ENCODE results near the gene GLRX. TPM values are rescaled to one million over a fixed set of nuclear protein-coding genes. Genes with fewer than 3 reads are reported as not detected.

GLRX gene
- polyA plus RNA-seq, 2 of the 4 experiments (the other 2 are of a cell fraction), result 106 to 329 TPM

- Histone ChIP-seq H3K4me1 (peaks cover 8% of the 10 kb centered on the region; the same call in 2 of the 3 replicates), H3K9me3 (no peaks in the 10 kb centered on the region), H3K4me2 (no peak overlapping the region), H3K27ac (peak overlapping the region; percentile 28 to 36; a peak in 1 of 6 replicates), H3K4me3 (no peak overlapping the region)
- no peak for FAIRE-seq
- no peak for TF ChIP-seq ZC3H11A (IDR thresholded peaks at IDR 0.05)
- TF ChIP-seq RFX5 (IDR thresholded peaks at IDR 0.05), result no peak
- no peak for TF ChIP-seq JUN (IDR thresholded peaks at IDR 0.05)
- TF ChIP-seq KDM5A (IDR thresholded peaks at IDR 0.05), result no peak
- ChIA-PET CTCF (interaction anchor here (0.8 to 23.4 kb wide), 9 partner anchors 9 to 494 kb away, joined by 3 to 469 read pairs (median 10); partner anchors contain the start of genes GLRX and RFESD), POLR2A (interaction anchor here (0.7 kb wide), 1 partner anchor 13 kb away, joined by 4 read pairs; no protein-coding TSS in a partner anchor)
- ATAC-seq, result no peak
- DNase-seq (ENCODE audit: low read depth in 1 of 2, low spot score in 1 of 2), result no peak
- 83% methylated on average over 5 of the region's 5 CpGs for WGBS (ENCODE audit: missing lambda C conversion rate)
Observed at GRCh38 chr5:95850391-95850894, 27.9 kb upstream of the GLRX start.

DNA sequence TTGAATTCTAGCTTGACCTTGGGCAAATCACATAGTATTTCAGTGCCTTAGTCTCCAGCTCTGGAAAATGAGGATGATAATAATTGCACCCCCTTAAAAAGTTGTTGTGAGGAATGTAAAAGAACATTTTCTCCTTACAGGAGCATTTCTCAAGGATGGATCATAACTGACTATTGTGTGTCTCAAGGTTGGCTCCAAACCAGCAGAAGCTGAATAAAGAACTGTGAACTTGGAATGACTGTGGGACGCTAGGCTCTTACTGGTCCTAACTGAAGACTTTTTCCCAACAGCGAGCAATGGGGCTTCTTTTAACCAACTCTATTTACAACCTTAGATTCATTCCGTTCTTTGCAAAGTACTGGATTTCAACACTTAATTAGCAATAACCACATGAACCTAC is 26.2 kb upstream of the GLRX start:
- FAIRE-seq (no peak), DNase-seq (ENCODE audit: low read depth in 1 of 2, low spot score in 1 of 2) (no peak), ATAC-seq (no peak)
- peaks cover 13% of the 10 kb centered on the region; the same call in 2 of the 3 replicates for H3K4me1 ChIP-seq
- POLR2A ChIA-PET, result interaction anchor here (0.6 to 1.9 kb wide), 2 partner anchors 14 to 202 kb away, joined by 3 to 6 read pairs; partner anchors contain the start of gene RFESD
- H3K4me3 ChIP-seq, result no peak overlapping the region
- H3K4me2 ChIP-seq, result no peak overlapping the region
- TF ChIP-seq RFX5 (IDR thresholded peaks at IDR 0.05) (no peak), MAZ (IDR thresholded peaks at IDR 0.05; ENCODE audit: borderline replicate concordance, low read depth, low read length) (no peak), POLR2AphosphoS2 (conservative IDR thresholded peaks at IDR 0.05; ENCODE audit: low read length) (no peak), ESRRA (IDR thresholded peaks at IDR 0.05; ENCODE audit: borderline replicate concordance, low read length) (no peak), ZSCAN20 (CRISPR knock-in tag; IDR thresholded peaks at IDR 0.05) (no peak), GATA3 (IDR thresholded peaks at IDR 0.05; ENCODE audit: borderline replicate concordance) (no peak), HOXB5 (CRISPR knock-in tag; IDR thresholded peaks at IDR 0.05) (no peak), NFE2L2 (conservative IDR thresholded peaks at IDR 0.05; ENCODE audit: low read length) (no peak), PHF8 (IDR thresholded peaks at IDR 0.05; ENCODE audit: borderline replicate concordance, low read depth) (no peak), TFCP2L1 (CRISPR knock-in tag; IDR thresholded peaks at IDR 0.05) (no peak), CHD4 (IDR thresholded peaks at IDR 0.05; ENCODE audit: borderline replicate concordance) (no peak), SREBF2 (IDR thresholded peaks at IDR 0.05) (no peak), CBX8 (IDR thresholded peaks at IDR 0.05) (no peak), HOXA7 (CRISPR knock-in tag; IDR thresholded peaks at IDR 0.05) (no peak), NPAS2 (CRISPR knock-in tag; IDR thresholded peaks at IDR 0.05; ENCODE audit: borderline replicate concordance) (no peak)
- H3K9me3 ChIP-seq, result no peaks in the 10 kb centered on the region
- CTCF ChIA-PET, result interaction anchor here (0.9 to 23.4 kb wide), 12 partner anchors 11 to 495 kb away, joined by 3 to 469 read pairs (median 8); partner anchors contain the start of genes GLRX and RFESD
- no peak overlapping the region; a peak in 1 of 6 replicates for H3K27ac ChIP-seq
- WGBS (ENCODE audit: missing lambda C conversion rate), result 66% methylated on average over 3 of the region's 3 CpGs

DNA sequence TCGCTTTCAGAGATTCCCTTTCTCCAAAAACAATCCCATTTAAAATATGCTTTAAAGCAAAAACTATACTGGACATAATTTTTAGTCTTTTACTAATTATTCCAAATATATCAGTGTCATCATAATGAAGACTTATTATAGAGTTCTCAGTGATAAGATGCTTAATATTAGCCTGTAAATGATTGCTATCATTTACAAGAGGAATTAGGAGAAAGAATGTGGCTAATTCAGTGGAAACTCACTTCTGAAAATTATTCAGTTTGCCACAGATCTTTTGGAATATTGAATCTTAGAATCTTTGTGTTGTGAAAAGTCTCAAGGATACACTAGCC is 24.7 kb upstream of the GLRX start:
- ATAC-seq, result no peak
- H3K9me3 ChIP-seq, result no peaks in the 10 kb centered on the region
- DNase-seq (ENCODE audit: low read depth in 1 of 2, low spot score in 1 of 2), result no peak
- FAIRE-seq, result no peak
- no peak overlapping the region; a peak in 1 of 6 replicates for H3K27ac ChIP-seq
- TF ChIP-seq HOXA7 (CRISPR knock-in tag; IDR thresholded peaks at IDR 0.05) (0 out of 2 replicates have a peak, but pooled peaks have one; percentile 26), CHD2 (IDR thresholded peaks at IDR 0.05; ENCODE audit: low read length, partially characterized antibody) (no peak)
- WGBS (ENCODE audit: missing lambda C conversion rate), result 2% methylated on average over 1 of the region's 1 CpG
- ChIA-PET CTCF (interaction anchor here (0.7 to 23.4 kb wide), 24 partner anchors 8 to 853 kb away, joined by 3 to 469 read pairs (median 4); partner anchors contain the start of genes GLRX and RFESD), POLR2A (interaction anchor here (1.9 kb wide), 1 partner anchor 13 kb away, joined by 6 read pairs; no protein-coding TSS in a partner anchor)
- H3K4me2 ChIP-seq, result no peak overlapping the region
- H3K4me1 ChIP-seq, result peaks cover 28% of the 10 kb centered on the region
- no peak overlapping the region for H3K4me3 ChIP-seq

- no peak overlapping the region for H3K4me2 ChIP-seq
- DNase-seq (ENCODE audit: low read depth in 1 of 2, low spot score in 1 of 2) (peak; percentile 76 to 89), FAIRE-seq (no peak), ATAC-seq (peak; percentile 88 to 92)
- CTCF ChIA-PET, result interaction anchor here (0.6 to 23.4 kb wide), 36 partner anchors 8 to 854 kb away, joined by 3 to 469 read pairs (median 4); partner anchors contain the start of genes GLRX and RFESD
- peak overlapping the region; percentile 58 to 70 for H3K27ac ChIP-seq
- WGBS (ENCODE audit: missing lambda C conversion rate), result 67% methylated on average over 7 of the region's 7 CpGs
- no peak for TF ChIP-seq EHMT2 (IDR thresholded peaks at IDR 0.05; ENCODE audit: low read depth)
- TF ChIP-seq TP53 (CRISPR knock-in tag; IDR thresholded peaks at IDR 0.05), result no peak
- no peak for TF ChIP-seq CBX2 (IDR thresholded peaks at IDR 0.05; ENCODE audit: borderline replicate concordance, low read depth)
- peak; percentile 98 for TF ChIP-seq CTCF (IDR thresholded peaks at IDR 0.05)
- peak; percentile 97 to 98 for TF ChIP-seq RAD21 (conservative IDR thresholded peaks at IDR 0.05 in 1 of 2, IDR thresholded peaks at IDR 0.05 in 1 of 2)
- TF ChIP-seq CHD2 (IDR thresholded peaks at IDR 0.05; ENCODE audit: low read length, partially characterized antibody), result no peak
- peak; percentile 98 for TF ChIP-seq SMC3 (IDR thresholded peaks at IDR 0.05)
- TF ChIP-seq, protein P1, sequence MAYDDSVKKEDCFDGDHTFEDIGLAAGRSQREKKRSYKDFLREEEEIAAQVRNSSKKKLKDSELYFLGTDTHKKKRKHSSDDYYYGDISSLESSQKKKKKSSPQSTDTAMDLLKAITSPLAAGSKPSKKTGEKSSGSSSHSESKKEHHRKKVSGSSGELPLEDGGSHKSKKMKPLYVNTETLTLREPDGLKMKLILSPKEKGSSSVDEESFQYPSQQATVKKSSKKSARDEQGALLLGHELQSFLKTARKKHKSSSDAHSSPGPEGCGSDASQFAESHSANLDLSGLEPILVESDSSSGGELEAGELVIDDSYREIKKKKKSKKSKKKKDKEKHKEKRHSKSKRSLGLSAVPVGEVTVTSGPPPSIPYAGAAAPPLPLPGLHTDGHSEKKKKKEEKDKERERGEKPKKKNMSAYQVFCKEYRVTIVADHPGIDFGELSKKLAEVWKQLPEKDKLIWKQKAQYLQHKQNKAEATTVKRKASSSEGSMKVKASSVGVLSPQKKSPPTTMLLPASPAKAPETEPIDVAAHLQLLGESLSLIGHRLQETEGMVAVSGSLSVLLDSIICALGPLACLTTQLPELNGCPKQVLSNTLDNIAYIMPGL (CRISPR knock-in tag; IDR thresholded peaks at IDR 0.05; ENCODE audit: borderline replicate concordance), result no peak
- no peak for TF ChIP-seq ZNF302 (CRISPR knock-in tag; IDR thresholded peaks at IDR 0.05)
- no peaks in the 10 kb centered on the region for H3K9me3 ChIP-seq
- H3K4me3 ChIP-seq, result no peak overlapping the region
- POLR2A ChIA-PET, result no interaction called here
- peaks cover 33% of the 10 kb centered on the region for H3K4me1 ChIP-seq
Observed at GRCh38 chr5:95846554-95847260, 24.2 kb upstream of the GLRX start.

All from A549 (cell line).